ENCODE measurements around the gene UBASH3B. TPM values are rescaled to one million over a fixed set of nuclear protein-coding genes. Genes with fewer than 3 reads are reported as not detected.

Gene UBASH3B
- total and polyA plus RNA-seq, 2 of the 13 experiments (the other 11 are each of a cell fraction or from before 2014, with no cell fraction given), result 4.4 to 7.6 TPM

GRCh38 chr11:122750049-122750448 lies 94.5 kb downstream of the UBASH3B start (continued):
- TF ChIP-seq, protein P1, sequence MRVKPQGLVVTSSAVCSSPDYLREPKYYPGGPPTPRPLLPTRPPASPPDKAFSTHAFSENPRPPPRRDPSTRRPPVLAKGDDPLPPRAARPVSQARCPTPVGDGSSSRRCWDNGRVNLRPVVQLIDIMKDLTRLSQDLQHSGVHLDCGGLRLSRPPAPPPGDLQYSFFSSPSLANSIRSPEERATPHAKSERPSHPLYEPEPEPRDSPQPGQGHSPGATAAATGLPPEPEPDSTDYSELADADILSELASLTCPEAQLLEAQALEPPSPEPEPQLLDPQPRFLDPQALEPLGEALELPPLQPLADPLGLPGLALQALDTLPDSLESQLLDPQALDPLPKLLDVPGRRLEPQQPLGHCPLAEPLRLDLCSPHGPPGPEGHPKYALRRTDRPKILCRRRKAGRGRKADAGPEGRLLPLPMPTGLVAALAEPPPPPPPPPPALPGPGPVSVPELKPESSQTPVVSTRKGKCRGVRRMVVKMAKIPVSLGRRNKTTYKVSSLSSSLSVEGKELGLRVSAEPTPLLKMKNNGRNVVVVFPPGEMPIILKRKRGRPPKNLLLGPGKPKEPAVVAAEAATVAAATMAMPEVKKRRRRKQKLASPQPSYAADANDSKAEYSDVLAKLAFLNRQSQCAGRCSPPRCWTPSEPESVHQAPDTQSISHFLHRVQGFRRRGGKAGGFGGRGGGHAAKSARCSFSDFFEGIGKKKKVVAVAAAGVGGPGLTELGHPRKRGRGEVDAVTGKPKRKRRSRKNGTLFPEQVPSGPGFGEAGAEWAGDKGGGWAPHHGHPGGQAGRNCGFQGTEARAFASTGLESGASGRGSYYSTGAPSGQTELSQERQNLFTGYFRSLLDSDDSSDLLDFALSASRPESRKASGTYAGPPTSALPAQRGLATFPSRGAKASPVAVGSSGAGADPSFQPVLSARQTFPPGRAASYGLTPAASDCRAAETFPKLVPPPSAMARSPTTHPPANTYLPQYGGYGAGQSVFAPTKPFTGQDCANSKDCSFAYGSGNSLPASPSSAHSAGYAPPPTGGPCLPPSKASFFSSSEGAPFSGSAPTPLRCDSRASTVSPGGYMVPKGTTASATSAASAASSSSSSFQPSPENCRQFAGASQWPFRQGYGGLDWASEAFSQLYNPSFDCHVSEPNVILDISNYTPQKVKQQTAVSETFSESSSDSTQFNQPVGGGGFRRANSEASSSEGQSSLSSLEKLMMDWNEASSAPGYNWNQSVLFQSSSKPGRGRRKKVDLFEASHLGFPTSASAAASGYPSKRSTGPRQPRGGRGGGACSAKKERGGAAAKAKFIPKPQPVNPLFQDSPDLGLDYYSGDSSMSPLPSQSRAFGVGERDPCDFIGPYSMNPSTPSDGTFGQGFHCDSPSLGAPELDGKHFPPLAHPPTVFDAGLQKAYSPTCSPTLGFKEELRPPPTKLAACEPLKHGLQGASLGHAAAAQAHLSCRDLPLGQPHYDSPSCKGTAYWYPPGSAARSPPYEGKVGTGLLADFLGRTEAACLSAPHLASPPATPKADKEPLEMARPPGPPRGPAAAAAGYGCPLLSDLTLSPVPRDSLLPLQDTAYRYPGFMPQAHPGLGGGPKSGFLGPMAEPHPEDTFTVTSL (CRISPR knock-in tag; IDR thresholded peaks at IDR 0.05; ENCODE audit: borderline replicate concordance), result no peak
- no peak for TF ChIP-seq ZFP41 (CRISPR knock-in tag; IDR thresholded peaks at IDR 0.05; ENCODE audit: borderline replicate concordance)
- TF ChIP-seq ATM (IDR thresholded peaks at IDR 0.05; ENCODE audit: borderline replicate concordance), result no peak

DNA sequence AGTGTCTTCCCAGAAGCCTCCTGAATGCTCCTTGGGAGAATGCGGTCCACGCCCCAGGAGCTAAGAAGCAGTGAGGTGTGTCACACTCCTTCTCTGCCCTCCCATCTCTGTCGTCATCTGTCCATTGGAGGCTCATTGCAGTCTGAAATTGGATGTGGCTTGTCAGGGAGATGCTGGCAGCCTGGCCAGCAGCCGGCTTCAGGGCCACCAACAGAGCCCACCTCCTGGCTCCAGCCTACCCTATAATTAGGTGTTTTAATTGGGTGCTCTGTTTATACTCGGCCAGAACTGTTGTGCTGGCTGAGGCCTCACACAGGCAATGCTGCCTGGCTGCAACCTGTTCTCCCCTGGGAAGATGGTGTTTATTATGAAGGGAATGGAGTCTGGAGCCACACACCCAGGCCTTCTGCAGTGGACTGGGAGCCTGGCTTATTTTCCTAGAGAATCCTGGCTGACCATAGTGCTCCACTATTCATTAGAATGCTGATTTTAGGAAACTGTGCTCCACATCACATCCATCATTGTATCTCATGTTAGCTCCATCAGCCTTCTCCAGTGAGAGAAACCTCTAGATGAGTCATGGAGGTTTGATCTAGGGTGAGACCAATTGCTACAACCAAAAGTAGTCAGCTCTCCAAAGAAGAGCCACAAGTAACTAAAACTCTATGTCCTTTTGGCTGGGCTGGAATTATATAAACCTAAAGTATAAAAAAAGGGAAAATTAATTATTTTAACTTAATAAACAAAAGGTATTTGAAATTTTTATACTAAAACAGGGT lies 96.0 kb downstream of the UBASH3B start:
- BruUV-seq (replicated peaks), result no TSS peak
- no peaks in the 10 kb centered on the region for H3K4me1 ChIP-seq (ENCODE audit: insufficient read depth, low read length)
- no peak overlapping the region for H2AFZ ChIP-seq (ENCODE audit: low read length)
- no peaks in the 10 kb centered on the region for H3K27me3 ChIP-seq (ENCODE audit: control insufficient read depth in 1 of 2, insufficient read depth in 2 of 2, low read length in 2 of 2)
- no peaks in the 10 kb centered on the region for H3K36me3 ChIP-seq (replicated peaks in 1 of 2; ENCODE audit: control insufficient read depth in 1 of 2, insufficient read depth in 2 of 2, low read length in 2 of 2)
- no peak overlapping the region for H3K4me3 ChIP-seq (replicated peaks in 1 of 3; ENCODE audit: insufficient read depth in 1 of 3, low read depth in 2 of 3, low read length in 3 of 3)
- H3K27ac ChIP-seq (ENCODE audit: extremely low read length, insufficient read depth, low read length), result no peak overlapping the region
- in situ Hi-C loops (cut with HindIII; ENCODE audit: extremely low pct_ligation_motif_present, low pct_unique_long_range_greater_than_20kb), result no loop called here
- H4K20me1 ChIP-seq (ENCODE audit: insufficient read depth, low read length), result no peaks in the 10 kb centered on the region
- 88% methylated on average over 4 of the region's 5 CpGs for WGBS (ENCODE audit: low lambda C conversion rate)
- H3K4me2 ChIP-seq (ENCODE audit: low read depth, low read length), result no peak overlapping the region
- ATAC-seq (no peak), FAIRE-seq (no peak), DNase-seq (ENCODE audit: low spot score) (no peak)
- ChIA-PET CTCF (ENCODE audit: low intra/inter-chr PET ratio, low total read pairs) (no interaction called here), POLR2A (no interaction called here)
- no peaks in the 10 kb centered on the region for H3K79me2 ChIP-seq (ENCODE audit: insufficient read depth, low read length)
- intact Hi-C loops (cut with micrococcal nuclease; ENCODE audit: unreplicated experiment), result no loop called here
- no peaks in the 10 kb centered on the region for H3K9me3 ChIP-seq (ENCODE audit: low read length)
- H3K9ac ChIP-seq (ENCODE audit: insufficient read depth, low read depth, low read length), result no peak overlapping the region
- TF ChIP-seq KLF9 (CRISPR knock-in tag; IDR thresholded peaks at IDR 0.05; ENCODE audit: low read depth) (no peak), ELF1 (CRISPR knock-in tag; IDR thresholded peaks at IDR 0.05) (no peak), MXI1 (IDR thresholded peaks at IDR 0.05; ENCODE audit: borderline replicate concordance, low read depth, low read length) (no peak), HNRNPUL1 (IDR thresholded peaks at IDR 0.05; ENCODE audit: low read depth, low read length) (no peak), EP300 (IDR thresholded peaks at IDR 0.05; ENCODE audit: low read depth in 2 of 2, low read length in 2 of 2) (no peak), EP300 (CRISPR knock-in tag; IDR thresholded peaks at IDR 0.05; ENCODE audit: borderline replicate concordance) (no peak), ZNF883 (CRISPR knock-in tag; IDR thresholded peaks at IDR 0.05; ENCODE audit: not compliant biosample characterization) (no peak)
- TF ChIP-seq, protein P2, sequence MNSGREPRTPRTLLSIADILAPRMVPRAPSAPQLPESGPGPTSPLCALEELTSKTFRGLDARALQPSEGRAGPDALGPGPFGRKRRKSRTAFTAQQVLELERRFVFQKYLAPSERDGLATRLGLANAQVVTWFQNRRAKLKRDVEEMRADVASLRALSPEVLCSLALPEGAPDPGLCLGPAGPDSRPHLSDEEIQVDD (CRISPR knock-in tag; IDR thresholded peaks at IDR 0.05; ENCODE audit: borderline replicate concordance), result no peak
- TF ChIP-seq, protein P3, sequence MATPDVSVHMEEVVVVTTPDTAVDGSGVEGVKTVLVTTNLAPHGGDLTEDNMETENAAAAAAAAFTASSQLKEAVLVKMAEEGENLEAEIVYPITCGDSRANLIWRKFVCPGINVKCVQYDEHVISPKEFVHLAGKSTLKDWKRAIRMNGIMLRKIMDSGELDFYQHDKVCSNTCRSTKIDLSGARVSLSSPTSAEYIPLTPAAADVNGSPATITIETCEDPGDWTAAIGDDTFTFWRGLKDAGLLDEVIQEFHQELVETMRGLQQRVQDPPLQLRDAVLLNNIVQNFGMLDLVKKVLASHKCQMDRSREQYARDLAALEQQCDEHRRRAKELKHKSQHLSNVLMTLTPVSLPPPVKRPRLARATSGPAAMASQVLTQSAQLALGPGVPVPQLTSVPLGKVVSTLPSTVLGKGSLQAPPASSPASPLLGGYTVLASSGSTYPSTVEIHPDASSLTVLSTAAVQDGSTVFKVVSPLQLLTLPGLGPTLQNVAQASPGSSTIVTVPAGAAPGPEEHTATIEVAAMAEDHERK (CRISPR knock-in tag; IDR thresholded peaks at IDR 0.05; ENCODE audit: low read depth), result no peak

Measured in HepG2 (cell line).